Fibroblast of lung (primary cell): ENCODE data around the gene GAS7. TPM values are rescaled to one million over a fixed set of nuclear protein-coding genes. Genes with fewer than 3 reads are reported as not detected.
"Not testable (repeated sequence)": the region's sequence is repeated elsewhere in the genome, so short reads cannot be mapped to it uniquely, and the experiment has no call there.

Source experiments
- DNase-seq, 2 donors: peaks; one replicate each; pipeline versions ENCODE4 v3.0.0 to v3.0.0-alpha.2; 2010; ENCODE audit warnings: low read depth in 2 of 2
- H2AFZ ChIP-seq: 2 replicates; pipeline ENCODE4 v1.5.1; 2012; ENCODE audit warnings: low read length, control low read depth, inconsistent platforms
- H3K27ac ChIP-seq: 2 replicates; pipeline ENCODE4 v1.5.1; 2011; ENCODE audit warnings: low read length, control low read depth; ENCODE audit not compliant: insufficient read depth
- H3K27me3 ChIP-seq: 2 replicates; pipeline ENCODE4 v1.5.1; 2011; ENCODE audit warnings: mild to moderate bottlenecking, low read length; ENCODE audit not compliant: control insufficient read depth, insufficient read depth
- H3K36me3 ChIP-seq: 2 replicates; pipeline ENCODE4 v1.5.1; 2011; ENCODE audit warnings: low read length; ENCODE audit not compliant: control insufficient read depth, insufficient read depth
- H3K4me1 ChIP-seq: 2 replicates; pipeline ENCODE4 v1.5.1; 2011; ENCODE audit warnings: low read length; ENCODE audit not compliant: control insufficient read depth, insufficient read depth; ENCODE audit errors: extremely low read depth
- H3K4me2 ChIP-seq: 2 replicates; pipeline ENCODE4 v1.5.1; 2011; ENCODE audit warnings: low read length, control low read depth; ENCODE audit not compliant: insufficient read depth; ENCODE audit errors: extremely low read depth
- H3K4me3 ChIP-seq, 4 experiments: fragments of 200-600 bp in 1 of 4; sonication (generic) in 1 of 4; replicated peaks in 1 of 4; 2 replicates each; pipeline ENCODE4 v1.5.1; 2011 to 2016; ENCODE audit warnings: low read length in 4 of 4, low read depth in 3 of 4, mild to moderate bottlenecking in 3 of 4, control low read depth in 2 of 4, inconsistent platforms in 1 of 4, mixed read lengths in 1 of 4; ENCODE audit not compliant: insufficient read depth in 1 of 4; ENCODE audit errors: control extremely low read depth in 1 of 4
- H3K79me2 ChIP-seq: 2 replicates; pipeline ENCODE4 v1.5.1; 2012; ENCODE audit warnings: mild to moderate bottlenecking, low read length, inconsistent platforms; ENCODE audit not compliant: control insufficient read depth, insufficient read depth
- H3K9ac ChIP-seq: 2 replicates; pipeline ENCODE4 v1.5.1; 2011; ENCODE audit warnings: mild to moderate bottlenecking, low read length, control low read depth; ENCODE audit not compliant: insufficient read depth
- H3K9me3 ChIP-seq: 2 replicates; pipeline ENCODE4 v1.5.1; 2012; ENCODE audit warnings: low read depth, low read length; ENCODE audit not compliant: control insufficient read depth, insufficient read depth
- H4K20me1 ChIP-seq: 2 replicates; pipeline ENCODE4 v1.5.1; 2011; ENCODE audit warnings: low read length; ENCODE audit not compliant: control insufficient read depth, insufficient read depth; ENCODE audit errors: extremely low read depth
- EZH2 ChIP-seq: IDR thresholded peaks from 2 replicates; pipeline ENCODE4 v1.5.1; 2012; ENCODE audit warnings: low read length, control low read depth, mild to moderate bottlenecking; ENCODE audit errors: missing control alignments
- polyA plus RNA-seq, 2 donors: library from polyadenylated mRNA; depleted of rRNA in 1 of 2; stranded (reverse) in 1 of 2; unstranded in 1 of 2; fragments of >200 nt; gene quantifications; 2 replicates each; pipeline ENCODE4 v1.2.1, GENCODE V29; 2011 to 2012; ENCODE audit warnings: missing spikeins in 1 of 2
- total RNA-seq: library from RNA; depleted of rRNA; stranded (reverse); fragments of >200 nt; gene quantifications from 2 replicates; pipeline ENCODE4 v1.2.1, GENCODE V29; 2014
- TF ChIP-seq, protein P1 (sequence below), 2 donors: IDR thresholded peaks in 1 of 2; conservative IDR thresholded peaks in 1 of 2; 1 replicate in 1 of 2; 2 replicates in 1 of 2; pipeline ENCODE4 v1.5.1; 2011 to 2012; ENCODE audit warnings: low read length in 2 of 2, control low read depth in 1 of 2, inconsistent platforms in 1 of 2, low read depth in 1 of 2, mild to moderate bottlenecking in 1 of 2

GAS7 gene
- total and polyA plus RNA-seq, 2 donors (not counting 1 experiment from before 2014, with no cell fraction given) = 0.58 to 2.6 TPM

DNA sequence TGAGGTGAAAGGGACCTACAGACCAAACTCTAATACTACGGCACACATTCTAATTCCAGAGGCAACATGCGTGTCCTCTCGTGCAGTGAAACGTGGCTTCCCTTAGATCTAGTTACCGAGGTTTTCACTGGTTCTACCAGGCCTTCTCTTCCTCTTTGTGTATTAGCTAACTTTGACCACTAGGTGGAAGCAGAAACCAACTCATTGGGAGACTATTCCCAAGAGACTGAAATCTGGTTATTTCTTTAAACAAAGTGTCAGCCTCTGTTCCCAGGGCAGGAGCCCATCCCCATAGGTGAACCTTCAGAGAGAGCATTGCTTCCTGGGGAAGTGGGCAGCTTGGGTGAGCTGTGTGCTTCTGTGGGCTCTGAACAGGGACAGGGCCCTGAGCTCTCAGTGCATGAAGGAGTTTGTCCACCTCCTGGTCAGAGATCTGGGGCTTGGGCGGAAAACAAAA, 273.6 kb downstream of the GAS7 start:
- no peaks in the 10 kb centered on the region for H3K79me2 ChIP-seq
- no peaks in the 10 kb centered on the region for H3K27me3 ChIP-seq
- DNase-seq = peak; percentile 53 to 82
- no peak overlapping the region for H3K4me3 ChIP-seq
- no peak overlapping the region for H3K4me2 ChIP-seq
- H3K36me3 ChIP-seq = no peaks in the 10 kb centered on the region
- H3K9me3 ChIP-seq = no peaks in the 10 kb centered on the region
- H4K20me1 ChIP-seq = no peaks in the 10 kb centered on the region
- TF ChIP-seq, protein P1, sequence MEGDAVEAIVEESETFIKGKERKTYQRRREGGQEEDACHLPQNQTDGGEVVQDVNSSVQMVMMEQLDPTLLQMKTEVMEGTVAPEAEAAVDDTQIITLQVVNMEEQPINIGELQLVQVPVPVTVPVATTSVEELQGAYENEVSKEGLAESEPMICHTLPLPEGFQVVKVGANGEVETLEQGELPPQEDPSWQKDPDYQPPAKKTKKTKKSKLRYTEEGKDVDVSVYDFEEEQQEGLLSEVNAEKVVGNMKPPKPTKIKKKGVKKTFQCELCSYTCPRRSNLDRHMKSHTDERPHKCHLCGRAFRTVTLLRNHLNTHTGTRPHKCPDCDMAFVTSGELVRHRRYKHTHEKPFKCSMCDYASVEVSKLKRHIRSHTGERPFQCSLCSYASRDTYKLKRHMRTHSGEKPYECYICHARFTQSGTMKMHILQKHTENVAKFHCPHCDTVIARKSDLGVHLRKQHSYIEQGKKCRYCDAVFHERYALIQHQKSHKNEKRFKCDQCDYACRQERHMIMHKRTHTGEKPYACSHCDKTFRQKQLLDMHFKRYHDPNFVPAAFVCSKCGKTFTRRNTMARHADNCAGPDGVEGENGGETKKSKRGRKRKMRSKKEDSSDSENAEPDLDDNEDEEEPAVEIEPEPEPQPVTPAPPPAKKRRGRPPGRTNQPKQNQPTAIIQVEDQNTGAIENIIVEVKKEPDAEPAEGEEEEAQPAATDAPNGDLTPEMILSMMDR (conservative IDR thresholded peaks at IDR 0.05 in 1 of 2, IDR thresholded peaks at IDR 0.05 in 1 of 2; ENCODE audit: low read depth in 1 of 2, low read length in 2 of 2) = peak; percentile 76 to 87
- no peak for TF ChIP-seq EZH2
- no peak overlapping the region for H3K27ac ChIP-seq
- H3K4me1 ChIP-seq = no peaks in the 10 kb centered on the region
- H2AFZ ChIP-seq = no peak overlapping the region
- no peak overlapping the region for H3K9ac ChIP-seq

DNA sequence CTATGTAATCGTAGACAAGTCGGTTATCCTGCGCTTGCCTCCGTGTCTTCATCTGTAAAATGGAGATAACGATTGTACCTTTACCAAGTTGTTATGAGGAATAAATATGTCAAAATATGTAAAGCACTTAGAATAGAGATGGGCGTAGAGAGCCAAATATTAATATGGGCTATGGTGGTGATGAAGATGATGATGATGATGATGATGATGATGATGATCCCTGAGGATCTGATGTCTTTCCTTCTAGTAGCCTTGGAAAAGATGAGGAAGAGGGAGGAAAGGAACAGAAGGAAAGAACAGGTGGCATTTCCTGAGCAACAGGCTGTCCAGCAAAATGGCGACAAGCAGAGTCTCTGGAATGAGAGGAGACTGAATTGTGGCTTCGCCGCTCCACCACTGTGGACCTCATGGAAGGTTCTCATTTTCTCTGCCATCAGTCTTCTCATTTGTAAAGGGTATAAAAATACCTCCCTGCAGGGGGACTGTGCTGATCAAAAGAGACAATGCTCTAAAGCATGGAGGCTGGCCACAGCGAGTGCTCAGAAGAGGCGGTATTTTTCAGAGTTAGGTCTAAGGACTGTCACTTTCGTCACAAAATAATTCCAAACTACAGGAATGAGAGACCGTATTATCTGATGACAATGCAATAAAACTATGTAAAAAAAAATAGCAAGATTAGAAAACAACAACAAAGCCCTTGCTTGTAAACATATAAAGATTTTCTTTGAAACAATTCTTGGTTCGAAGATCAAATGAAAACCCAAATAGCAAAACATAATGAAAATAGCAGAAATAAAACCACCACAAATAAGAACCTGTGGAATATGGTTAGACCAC, 276.2 kb downstream of the GAS7 start:
- H3K27me3 ChIP-seq = no peaks in the 10 kb centered on the region
- H3K27ac ChIP-seq = no peak overlapping the region
- no peaks in the 10 kb centered on the region for H3K79me2 ChIP-seq
- no peak overlapping the region for H3K9ac ChIP-seq
- H4K20me1 ChIP-seq = no peaks in the 10 kb centered on the region
- DNase-seq = no peak
- H3K9me3 ChIP-seq = no peaks in the 10 kb centered on the region
- H3K4me3 ChIP-seq = no peak overlapping the region
- H3K4me2 ChIP-seq = no peak overlapping the region
- TF ChIP-seq, protein P1 (conservative IDR thresholded peaks at IDR 0.05 in 1 of 2, IDR thresholded peaks at IDR 0.05 in 1 of 2; ENCODE audit: low read depth in 1 of 2, low read length in 2 of 2) = no peak
- no peak for TF ChIP-seq EZH2
- no peaks in the 10 kb centered on the region for H3K4me1 ChIP-seq
- no peaks in the 10 kb centered on the region for H3K36me3 ChIP-seq
- no peak overlapping the region for H2AFZ ChIP-seq

DNA sequence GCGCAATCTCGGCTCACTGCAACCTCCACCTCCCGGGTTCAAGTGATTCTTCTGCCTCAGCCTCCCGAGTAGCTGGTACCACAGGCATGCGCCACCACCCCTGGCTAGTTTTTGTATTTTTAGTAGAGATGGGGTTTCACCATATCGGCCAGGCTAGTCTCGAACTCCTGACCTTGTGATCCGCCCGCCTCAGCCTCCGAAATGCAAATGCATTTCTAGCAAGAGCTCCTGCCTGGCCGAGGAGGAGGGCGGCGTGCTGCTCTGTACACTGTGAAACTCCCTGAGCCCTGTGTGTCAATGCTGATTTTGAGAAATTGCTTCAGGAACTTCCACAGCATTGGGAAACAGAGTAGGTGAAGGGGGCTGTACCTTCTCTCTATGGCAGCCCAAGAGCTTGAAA, 277.2 kb downstream of the GAS7 start:
- not testable (repeated sequence) for H3K9ac ChIP-seq, H3K4me2 ChIP-seq, H3K36me3 ChIP-seq, H2AFZ ChIP-seq, H3K9me3 ChIP-seq, H3K4me1 ChIP-seq, H4K20me1 ChIP-seq, H3K4me3 ChIP-seq, H3K79me2 ChIP-seq, H3K27ac ChIP-seq, H3K27me3 ChIP-seq, DNase-seq
